WERI-Rb-1 (cell line): ENCODE measurements around the gene SLC30A3.

Experiments
- DNase-seq: peaks from one replicate; pipeline ENCODE4 v3.0.0-alpha.2; 2020
- H3K27ac ChIP-seq: fragments of 250-450 bp; sonication (Bioruptor Pico); 2 replicates; pipeline ENCODE4 v1.5.1; 2020; ENCODE audit warnings: mild to moderate bottlenecking, moderate library complexity
- H3K27me3 ChIP-seq: fragments of 250-450 bp; sonication (Bioruptor Pico); 2 replicates; pipeline ENCODE4 v1.5.1; 2021; ENCODE audit warnings: mild to moderate bottlenecking, low read depth, moderate library complexity; ENCODE audit not compliant: insufficient read depth, severe bottlenecking
- H3K36me3 ChIP-seq: fragments of 250-450 bp; sonication (Bioruptor Pico); 2 replicates; pipeline ENCODE4 v1.5.1; 2020; ENCODE audit warnings: mild to moderate bottlenecking, moderate library complexity
- H3K4me3 ChIP-seq: 2 replicates; pipeline ENCODE4 v1.5.1; 2011; ENCODE audit warnings: low read depth, mild to moderate bottlenecking, control low read depth, low read length
- H3K9me3 ChIP-seq: fragments of 250-450 bp; sonication (Bioruptor Pico); 2 replicates; pipeline ENCODE4 v1.5.1; 2021; ENCODE audit warnings: mild to moderate bottlenecking, moderate library complexity; ENCODE audit not compliant: severe bottlenecking
- CTCF ChIP-seq: IDR thresholded peaks from 2 replicates; pipeline ENCODE4 v1.5.1; 2011; ENCODE audit warnings: low read depth, mild to moderate bottlenecking, control low read depth, inconsistent platforms, low read length

Gene SLC30A3

DNA sequence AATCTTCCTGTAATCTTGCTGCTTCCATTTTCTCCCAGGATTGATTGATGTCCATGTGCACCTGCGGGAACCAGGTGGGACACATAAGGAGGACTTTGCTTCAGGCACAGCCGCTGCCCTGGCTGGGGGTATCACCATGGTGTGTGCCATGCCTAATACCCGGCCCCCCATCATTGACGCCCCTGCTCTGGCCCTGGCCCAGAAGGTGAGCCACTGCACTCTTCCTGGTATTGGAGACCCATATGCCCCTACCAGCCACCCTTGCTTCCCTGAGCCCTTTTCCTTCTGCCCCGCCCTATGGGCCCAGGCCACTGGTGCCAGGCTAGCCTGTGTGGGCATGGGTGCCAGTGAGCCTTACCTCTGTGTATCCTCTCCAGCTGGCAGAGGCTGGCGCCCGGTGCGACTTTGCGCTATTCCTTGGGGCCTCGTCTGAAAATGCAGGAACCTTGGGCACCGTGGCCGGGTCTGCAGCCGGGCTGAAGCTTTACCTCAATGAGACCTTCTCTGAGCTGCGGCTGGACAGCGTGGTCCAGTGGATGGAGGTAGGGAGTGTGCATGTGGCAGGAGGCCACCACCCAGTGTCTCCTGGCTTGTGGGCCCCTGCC is 25.4 kb downstream of the SLC30A3 start:
- peaks cover 100% of the 10 kb centered on the region for H3K36me3 ChIP-seq
- no peak overlapping the region for H3K27ac ChIP-seq
- no peaks in the 10 kb centered on the region for H3K27me3 ChIP-seq
- DNase-seq: no peak
- no peak overlapping the region for H3K4me3 ChIP-seq
- H3K9me3 ChIP-seq: no peaks in the 10 kb centered on the region
- no peak for TF ChIP-seq CTCF

GRCh38 chr2:27236626-27237025 is 26.2 kb downstream of the SLC30A3 start:
- Histone ChIP-seq H3K9me3 (no peaks in the 10 kb centered on the region), H3K27ac (no peak overlapping the region), H3K36me3 (peaks cover 100% of the 10 kb centered on the region), H3K27me3 (no peaks in the 10 kb centered on the region), H3K4me3 (no peak overlapping the region)
- DNase-seq: no peak
- TF ChIP-seq CTCF: no peak

- no peak for TF ChIP-seq CTCF
Measured at GRCh38 chr2:27236136-27236535, 26.7 kb downstream of the SLC30A3 start.

GRCh38 chr2:27233341-27233740 is 29.5 kb downstream of the SLC30A3 start:
- TF ChIP-seq CTCF: no peak
- Histone ChIP-seq H3K4me3 (no peak overlapping the region), H3K27me3 (no peaks in the 10 kb centered on the region), H3K36me3 (peaks cover 99% of the 10 kb centered on the region), H3K9me3 (no peaks in the 10 kb centered on the region), H3K27ac (no peak overlapping the region)
- no peak for DNase-seq

More at GRCh38 chr2:27236136-27236535, 26.7 kb downstream of the SLC30A3 start:
- H3K27ac ChIP-seq: no peak overlapping the region
- H3K27me3 ChIP-seq: no peaks in the 10 kb centered on the region
- peaks cover 100% of the 10 kb centered on the region for H3K36me3 ChIP-seq
- DNase-seq: no peak
- H3K4me3 ChIP-seq: no peak overlapping the region
- H3K9me3 ChIP-seq: no peaks in the 10 kb centered on the region

- Histone ChIP-seq H3K36me3 (peaks cover 99% of the 10 kb centered on the region), H3K9me3 (no peaks in the 10 kb centered on the region), H3K4me3 (no peak overlapping the region), H3K27me3 (no peaks in the 10 kb centered on the region), H3K27ac (no peak overlapping the region)
- no peak for TF ChIP-seq CTCF
- DNase-seq: no peak
Measured at GRCh38 chr2:27231921-27232320, 30.9 kb downstream of the SLC30A3 start.

DNA sequence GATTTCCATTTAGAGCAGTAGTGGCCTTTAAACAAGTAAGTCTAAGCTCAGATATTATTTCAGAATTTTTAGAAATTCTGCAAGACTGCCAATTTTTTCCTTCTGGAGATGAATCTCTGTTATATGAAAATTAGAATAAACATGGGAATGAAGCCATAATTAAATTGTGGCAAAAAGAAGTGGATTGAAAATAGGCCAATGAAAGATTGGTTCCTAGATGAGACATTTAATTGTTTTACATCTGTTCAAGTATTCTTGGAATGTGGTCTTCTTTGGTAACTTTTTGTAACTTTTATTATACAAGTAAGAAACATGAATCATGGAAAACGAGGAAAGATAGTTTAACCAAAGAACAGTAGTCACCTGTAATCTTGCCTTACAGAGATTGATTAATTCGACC is 35.3 kb downstream of the SLC30A3 start:
- H3K9me3 ChIP-seq: no peaks in the 10 kb centered on the region
- no peak overlapping the region for H3K4me3 ChIP-seq
- TF ChIP-seq CTCF: no peak
- no peak overlapping the region for H3K27ac ChIP-seq
- H3K36me3 ChIP-seq: peaks cover 97% of the 10 kb centered on the region
- no peaks in the 10 kb centered on the region for H3K27me3 ChIP-seq
- DNase-seq: no peak
